ENCODE data around the gene SOCS2. TPM values are rescaled to one million over a fixed set of nuclear protein-coding genes. Genes with fewer than 3 reads are reported as not detected.
A peak's percentile ranks its signal among the peaks of the same experiment; 100 is the strongest.

The SOCS2 gene
- polyA plus RNA-seq (2013, experiment 1 of 2): 38.3 TPM
- polyA plus RNA-seq (2013, experiment 2 of 2): 33.7 TPM

GRCh38 chr12:93571925-93572711 lies at the start of gene SOCS2:
SOCS2 (plus strand) TSS chr12:93572675; CDS start chr12:93572898, 223 bp downstream.
- peak within 1 kb of the TSS; percentile 77 for H3K4me3 ChIP-seq (ENCODE audit: low read length)
- peak within 1 kb of the TSS; percentile 83 for H3K9ac ChIP-seq (ENCODE audit: low read depth, low read length)
- no peaks in the 10 kb centered on the region for H3K9me3 ChIP-seq (ENCODE audit: insufficient read depth, low read depth, low read length)
- WGBS: under 1% methylated on average over 58 of the region's 59 CpGs
- H3K27ac ChIP-seq (ENCODE audit: low read depth, low read length): peak within 1 kb of the TSS; percentile 95; the same call in 1 of the 2 replicates
- peaks cover 41% of the 10 kb centered on the region for H3K27me3 ChIP-seq (ENCODE audit: insufficient read depth, low read length)
- peaks cover 21% of the 10 kb centered on the region for H3K4me1 ChIP-seq (ENCODE audit: insufficient read depth, low read length)
- H3K36me3 ChIP-seq (ENCODE audit: insufficient read depth, low read length): peaks cover 20% of the 10 kb centered on the region

GRCh38 chr12:93524386-93525133 lies 47.9 kb upstream of the SOCS2 start:
- H3K27ac ChIP-seq (ENCODE audit: low read depth, low read length): no peak overlapping the region
- H3K27me3 ChIP-seq (ENCODE audit: insufficient read depth, low read length): no peaks in the 10 kb centered on the region
- 84% methylated on average over 10 of the region's 10 CpGs for WGBS
- H3K9ac ChIP-seq (ENCODE audit: low read depth, low read length): no peak overlapping the region
- peaks cover 6% of the 10 kb centered on the region; the same call in 1 of the 2 replicates for H3K4me1 ChIP-seq (ENCODE audit: insufficient read depth, low read length)
- H3K9me3 ChIP-seq (ENCODE audit: insufficient read depth, low read depth, low read length): no peaks in the 10 kb centered on the region
- H3K36me3 ChIP-seq (ENCODE audit: insufficient read depth, low read length): no peaks in the 10 kb centered on the region
- no peak overlapping the region for H3K4me3 ChIP-seq (ENCODE audit: low read length)

GRCh38 chr12:93526786-93527428 lies 45.6 kb upstream of the SOCS2 start:
- H3K4me3 ChIP-seq (ENCODE audit: low read length): no peak overlapping the region
- no peaks in the 10 kb centered on the region for H3K27me3 ChIP-seq (ENCODE audit: insufficient read depth, low read length)
- H3K9ac ChIP-seq (ENCODE audit: low read depth, low read length): no peak overlapping the region
- H3K27ac ChIP-seq (ENCODE audit: low read depth, low read length): no peak overlapping the region
- no peaks in the 10 kb centered on the region for H3K36me3 ChIP-seq (ENCODE audit: insufficient read depth, low read length)
- WGBS: 74% methylated on average over 4 of the region's 4 CpGs
- H3K4me1 ChIP-seq (ENCODE audit: insufficient read depth, low read length): no peaks in the 10 kb centered on the region; the same call in 1 of the 2 replicates
- H3K9me3 ChIP-seq (ENCODE audit: insufficient read depth, low read depth, low read length): no peaks in the 10 kb centered on the region

- Histone ChIP-seq H3K27ac (ENCODE audit: low read depth, low read length) (no peak overlapping the region), H3K27me3 (ENCODE audit: insufficient read depth, low read length) (no peaks in the 10 kb centered on the region), H3K9me3 (ENCODE audit: insufficient read depth, low read depth, low read length) (no peaks in the 10 kb centered on the region), H3K36me3 (ENCODE audit: insufficient read depth, low read length) (no peaks in the 10 kb centered on the region), H3K4me1 (ENCODE audit: insufficient read depth, low read length) (no peaks in the 10 kb centered on the region; the same call in 1 of the 2 replicates), H3K4me3 (ENCODE audit: low read length) (no peak overlapping the region), H3K9ac (ENCODE audit: low read depth, low read length) (no peak overlapping the region)
- WGBS: 96% methylated on average over 5 of the region's 5 CpGs
Measured at GRCh38 chr12:93530358-93530757, 42.1 kb upstream of the SOCS2 start.

DNA sequence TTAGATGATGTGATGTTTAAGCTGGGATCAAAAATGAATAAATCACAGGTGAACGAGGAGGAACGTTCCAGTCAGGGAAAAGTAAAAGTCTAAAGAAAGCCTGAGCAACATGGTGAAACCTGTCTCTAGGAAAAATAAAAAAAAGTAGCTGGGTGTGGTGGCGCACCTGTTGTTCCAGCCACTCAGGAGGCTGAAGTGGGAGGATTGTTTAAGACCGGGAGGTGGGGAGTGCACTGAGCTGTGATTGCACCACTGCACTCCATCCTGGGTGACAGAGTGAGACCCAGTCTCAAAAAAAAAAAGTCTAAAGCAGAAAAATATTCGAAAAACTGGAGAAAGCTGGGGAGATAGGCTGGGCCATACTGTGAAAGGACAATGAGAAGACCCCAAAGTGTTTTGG lies 39.2 kb upstream of the SOCS2 start:
- H3K27me3 ChIP-seq (ENCODE audit: insufficient read depth, low read length): no peaks in the 10 kb centered on the region
- H3K4me3 ChIP-seq (ENCODE audit: low read length): no peak overlapping the region
- H3K4me1 ChIP-seq (ENCODE audit: insufficient read depth, low read length): no peaks in the 10 kb centered on the region
- no peaks in the 10 kb centered on the region for H3K9me3 ChIP-seq (ENCODE audit: insufficient read depth, low read depth, low read length)
- no peak overlapping the region for H3K27ac ChIP-seq (ENCODE audit: low read depth, low read length)
- WGBS: 90% methylated on average over 5 of the region's 5 CpGs
- H3K36me3 ChIP-seq (ENCODE audit: insufficient read depth, low read length): no peaks in the 10 kb centered on the region
- H3K9ac ChIP-seq (ENCODE audit: low read depth, low read length): no peak overlapping the region

- no peak overlapping the region for H3K4me3 ChIP-seq (ENCODE audit: low read length)
- WGBS: 95% methylated on average over 2 of the region's 2 CpGs
- no peaks in the 10 kb centered on the region for H3K36me3 ChIP-seq (ENCODE audit: insufficient read depth, low read length)
- no peaks in the 10 kb centered on the region for H3K4me1 ChIP-seq (ENCODE audit: insufficient read depth, low read length)
- H3K27me3 ChIP-seq (ENCODE audit: insufficient read depth, low read length): no peaks in the 10 kb centered on the region
- H3K9me3 ChIP-seq (ENCODE audit: insufficient read depth, low read depth, low read length): no peaks in the 10 kb centered on the region
- H3K27ac ChIP-seq (ENCODE audit: low read depth, low read length): no peak overlapping the region
- H3K9ac ChIP-seq (ENCODE audit: low read depth, low read length): no peak overlapping the region
Measured at GRCh38 chr12:93536111-93536765, 36.2 kb upstream of the SOCS2 start.

- Histone ChIP-seq H3K9me3 (ENCODE audit: insufficient read depth, low read depth, low read length) (no peaks in the 10 kb centered on the region), H3K4me1 (ENCODE audit: insufficient read depth, low read length) (no peaks in the 10 kb centered on the region; the same call in 1 of the 2 replicates), H3K4me3 (ENCODE audit: low read length) (no peak overlapping the region), H3K27ac (ENCODE audit: low read depth, low read length) (no peak overlapping the region), H3K27me3 (ENCODE audit: insufficient read depth, low read length) (no peaks in the 10 kb centered on the region), H3K9ac (ENCODE audit: low read depth, low read length) (no peak overlapping the region), H3K36me3 (ENCODE audit: insufficient read depth, low read length) (no peaks in the 10 kb centered on the region)
- WGBS: 90% methylated on average over 5 of the region's 5 CpGs
Measured at GRCh38 chr12:93536766-93537488, 35.5 kb upstream of the SOCS2 start.

- no peak overlapping the region for H3K4me3 ChIP-seq (ENCODE audit: low read length)
- H3K27ac ChIP-seq (ENCODE audit: low read depth, low read length): no peak overlapping the region
- no peaks in the 10 kb centered on the region for H3K36me3 ChIP-seq (ENCODE audit: insufficient read depth, low read length)
- no peaks in the 10 kb centered on the region; the same call in 1 of the 2 replicates for H3K4me1 ChIP-seq (ENCODE audit: insufficient read depth, low read length)
- WGBS: 81% methylated on average over 5 of the region's 5 CpGs
- no peaks in the 10 kb centered on the region for H3K9me3 ChIP-seq (ENCODE audit: insufficient read depth, low read depth, low read length)
- no peaks in the 10 kb centered on the region for H3K27me3 ChIP-seq (ENCODE audit: insufficient read depth, low read length)
- no peak overlapping the region for H3K9ac ChIP-seq (ENCODE audit: low read depth, low read length)
Measured at GRCh38 chr12:93537769-93538168, 34.7 kb upstream of the SOCS2 start.

GRCh38 chr12:93539821-93540220 lies 32.7 kb upstream of the SOCS2 start:
- Histone ChIP-seq H3K27me3 (ENCODE audit: insufficient read depth, low read length) (no peaks in the 10 kb centered on the region), H3K9me3 (ENCODE audit: insufficient read depth, low read depth, low read length) (no peaks in the 10 kb centered on the region), H3K4me1 (ENCODE audit: insufficient read depth, low read length) (no peaks in the 10 kb centered on the region; the same call in 1 of the 2 replicates), H3K4me3 (ENCODE audit: low read length) (no peak overlapping the region), H3K9ac (ENCODE audit: low read depth, low read length) (no peak overlapping the region), H3K36me3 (ENCODE audit: insufficient read depth, low read length) (no peaks in the 10 kb centered on the region), H3K27ac (ENCODE audit: low read depth, low read length) (no peak overlapping the region)
- 93% methylated on average over 4 of the region's 4 CpGs for WGBS

DNA sequence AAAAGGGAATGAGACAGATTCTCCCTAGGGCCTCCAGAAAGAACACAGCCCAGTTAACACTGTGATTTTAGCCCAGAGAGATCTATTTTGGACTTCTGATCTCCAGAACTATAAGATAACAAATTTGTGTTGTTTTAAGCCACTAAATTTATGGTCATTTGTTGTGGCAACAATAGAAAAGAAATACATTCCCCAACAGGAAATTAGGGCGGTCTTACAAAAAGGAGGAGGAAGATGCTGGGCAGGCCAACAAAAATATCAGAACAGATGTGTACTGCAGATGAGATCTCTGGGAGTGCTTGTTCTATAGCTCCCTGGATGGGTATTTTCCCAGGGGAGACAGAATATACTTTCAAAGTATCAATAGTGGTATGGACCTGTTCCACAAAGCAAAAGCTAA lies 32.0 kb upstream of the SOCS2 start:
- no peaks in the 10 kb centered on the region for H3K36me3 ChIP-seq (ENCODE audit: insufficient read depth, low read length)
- no peaks in the 10 kb centered on the region; the same call in 1 of the 2 replicates for H3K4me1 ChIP-seq (ENCODE audit: insufficient read depth, low read length)
- no peaks in the 10 kb centered on the region for H3K9me3 ChIP-seq (ENCODE audit: insufficient read depth, low read depth, low read length)
- H3K4me3 ChIP-seq (ENCODE audit: low read length): no peak overlapping the region
- no peak overlapping the region for H3K9ac ChIP-seq (ENCODE audit: low read depth, low read length)
- no peak overlapping the region for H3K27ac ChIP-seq (ENCODE audit: low read depth, low read length)
- no peaks in the 10 kb centered on the region for H3K27me3 ChIP-seq (ENCODE audit: insufficient read depth, low read length)
- 100% methylated on average over 1 of the region's 1 CpG for WGBS

Measured in HUES64 (cell line).